Measurements from ENCODE around the gene ALDH9A1.

GRCh38 chr1:165697491-165697880 is 876 bp downstream of the ALDH9A1 start:
- TF ChIP-seq POLR2A (IDR thresholded peaks at IDR 0.05), result no peak
- TF ChIP-seq, protein P1, sequence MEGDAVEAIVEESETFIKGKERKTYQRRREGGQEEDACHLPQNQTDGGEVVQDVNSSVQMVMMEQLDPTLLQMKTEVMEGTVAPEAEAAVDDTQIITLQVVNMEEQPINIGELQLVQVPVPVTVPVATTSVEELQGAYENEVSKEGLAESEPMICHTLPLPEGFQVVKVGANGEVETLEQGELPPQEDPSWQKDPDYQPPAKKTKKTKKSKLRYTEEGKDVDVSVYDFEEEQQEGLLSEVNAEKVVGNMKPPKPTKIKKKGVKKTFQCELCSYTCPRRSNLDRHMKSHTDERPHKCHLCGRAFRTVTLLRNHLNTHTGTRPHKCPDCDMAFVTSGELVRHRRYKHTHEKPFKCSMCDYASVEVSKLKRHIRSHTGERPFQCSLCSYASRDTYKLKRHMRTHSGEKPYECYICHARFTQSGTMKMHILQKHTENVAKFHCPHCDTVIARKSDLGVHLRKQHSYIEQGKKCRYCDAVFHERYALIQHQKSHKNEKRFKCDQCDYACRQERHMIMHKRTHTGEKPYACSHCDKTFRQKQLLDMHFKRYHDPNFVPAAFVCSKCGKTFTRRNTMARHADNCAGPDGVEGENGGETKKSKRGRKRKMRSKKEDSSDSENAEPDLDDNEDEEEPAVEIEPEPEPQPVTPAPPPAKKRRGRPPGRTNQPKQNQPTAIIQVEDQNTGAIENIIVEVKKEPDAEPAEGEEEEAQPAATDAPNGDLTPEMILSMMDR (IDR thresholded peaks at IDR 0.05), result no peak
- TF ChIP-seq POLR2AphosphoS5 (IDR thresholded peaks at IDR 0.05), result no peak
